ENCODE measurements around the gene CCDC85C. TPM values are rescaled to one million over a fixed set of nuclear protein-coding genes. Genes with fewer than 3 reads are reported as not detected.

CCDC85C gene
- polyA plus RNA-seq, 1 of the 3 experiments (the other 2 are of a cell fraction): 9.6 TPM

- no peak for TF ChIP-seq TAF1 (IDR thresholded peaks at IDR 0.05; ENCODE audit: borderline replicate concordance, low read depth, low read length)
- TF ChIP-seq SIN3A (IDR thresholded peaks at IDR 0.05; ENCODE audit: borderline replicate concordance, low read depth, low read length): no peak
Observed at GRCh38 chr14:99451234-99451633, 152.8 kb downstream of the CCDC85C start (continued).

- Histone ChIP-seq H3K79me2 (ENCODE audit: insufficient read depth) (peaks cover 5% of the 10 kb centered on the region; the same call in 1 of the 2 replicates), H3K4me3 (ENCODE audit: low read depth in 2 of 2, low read length in 1 of 2) (no peak overlapping the region), H3K9ac (no peak overlapping the region), H3K4me1 (ENCODE audit: control insufficient read depth in 1 of 2, insufficient read depth in 2 of 2, low read depth in 1 of 2, low read length in 1 of 2) (no peaks in the 10 kb centered on the region), H3K9me3 (no peaks in the 10 kb centered on the region), H4K20me1 (ENCODE audit: insufficient read depth) (no peaks in the 10 kb centered on the region), H3K36me3 (replicated peaks in 1 of 2; ENCODE audit: control insufficient read depth in 1 of 2, insufficient read depth in 2 of 2, low read length in 1 of 2) (peaks cover 22 to 50% of the 10 kb centered on the region in 2 experiments), H3K9me2 (no peaks in the 10 kb centered on the region), H3K27me3 (ENCODE audit: insufficient read depth) (no peaks in the 10 kb centered on the region), H3K27ac (ENCODE audit: low read depth in 2 of 2, low read length in 1 of 2) (no peak overlapping the region), H2AFZ (ENCODE audit: low read depth) (no peak overlapping the region), H3F3A (replicated peaks; ENCODE audit: insufficient read depth) (peaks cover 6% of the 10 kb centered on the region), H3K4me2 (no peak overlapping the region)
- TF ChIP-seq TCF12 (IDR thresholded peaks at IDR 0.05) (no peak), CHD2 (IDR thresholded peaks at IDR 0.05; ENCODE audit: low read length, partially characterized antibody) (no peak), JUND (IDR thresholded peaks at IDR 0.05) (no peak), RCOR1 (IDR thresholded peaks at IDR 0.05; ENCODE audit: low read length) (no peak), FOSL2 (IDR thresholded peaks at IDR 0.05; ENCODE audit: borderline replicate concordance, low read depth) (no peak), MXI1 (IDR thresholded peaks at IDR 0.05; ENCODE audit: low read depth, low read length) (no peak), FOXJ3 (CRISPR knock-in tag; IDR thresholded peaks at IDR 0.05) (no peak), TEAD4 (IDR thresholded peaks at IDR 0.05; ENCODE audit: borderline replicate concordance, insufficient read depth) (no peak)
- TF ChIP-seq, protein P1, sequence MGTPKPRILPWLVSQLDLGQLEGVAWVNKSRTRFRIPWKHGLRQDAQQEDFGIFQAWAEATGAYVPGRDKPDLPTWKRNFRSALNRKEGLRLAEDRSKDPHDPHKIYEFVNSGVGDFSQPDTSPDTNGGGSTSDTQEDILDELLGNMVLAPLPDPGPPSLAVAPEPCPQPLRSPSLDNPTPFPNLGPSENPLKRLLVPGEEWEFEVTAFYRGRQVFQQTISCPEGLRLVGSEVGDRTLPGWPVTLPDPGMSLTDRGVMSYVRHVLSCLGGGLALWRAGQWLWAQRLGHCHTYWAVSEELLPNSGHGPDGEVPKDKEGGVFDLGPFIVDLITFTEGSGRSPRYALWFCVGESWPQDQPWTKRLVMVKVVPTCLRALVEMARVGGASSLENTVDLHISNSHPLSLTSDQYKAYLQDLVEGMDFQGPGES (IDR thresholded peaks at IDR 0.05; ENCODE audit: low read depth, low read length): no peak
- no peak for DNase-seq
- ChIA-PET POLR2A (no interaction called here), CTCF (interaction anchor here (1.0 to 2.4 kb wide), 5 partner anchors 9 to 61 kb away, joined by 3 to 10 read pairs (median 3); no protein-coding TSS in a partner anchor)
- WGBS (ENCODE audit: low lambda C conversion rate): 98% methylated on average over 3 of the region's 3 CpGs
Observed at GRCh38 chr14:99450266-99450665, 153.7 kb downstream of the CCDC85C start.

Small RNA genes lying within 50 kb of the gene (small RNA-seq; reads per million reads assigned to genes)
- gene RF00019: 0 reads per million in 7 experiments

Other genes with a start within 250 kb of the CCDC85C start
- 19.1 and 22.7 TPM in 2 replicates for gene SETD3, start 123.3 kb downstream of the CCDC85C start, polyA plus RNA-seq (2012; rRNA removed)
- 9.0 and 14.6 TPM in 2 replicates for gene CCNK, start 122.8 kb downstream of the CCDC85C start, polyA plus RNA-seq (2012; rRNA removed)
- 0.02 TPM in 2 replicates for gene HHIPL1, start 40.9 kb upstream of the CCDC85C start, polyA plus RNA-seq (2012; rRNA removed)
- 0.18 and 0.30 TPM in 2 replicates for gene CYP46A1, start 80.1 kb upstream of the CCDC85C start, polyA plus RNA-seq (2012; rRNA removed)
- gene EML1, start 189.2 kb upstream of the CCDC85C start, polyA plus RNA-seq (2012; rRNA removed): 4.4 and 6.3 TPM in 2 replicates